GM12891 (cell line): ENCODE results near the gene ZNRD2. TPM values are rescaled to one million over a fixed set of nuclear protein-coding genes. Genes with fewer than 3 reads are reported as not detected.
"Not testable (repeated sequence)": the region's sequence is repeated elsewhere in the genome, so short reads cannot be mapped to it uniquely, and the experiment has no call there.

ENCODE experiments used
- DNase-seq: peaks from one replicate; pipeline ENCODE4 v3.0.0; 2011; ENCODE audit warnings: low spot score; ENCODE audit not compliant: insufficient read length
- FAIRE-seq: peaks from 2 replicates; lab custom pipeline; 2011; peaks lifted over from hg19 to GRCh38; lab: Jason Lieb, UNC
- PAX5 ChIP-seq: IDR thresholded peaks from 2 replicates; pipeline ENCODE4 v1.6.1; 2011; ENCODE audit warnings: low read length, moderate library complexity, mild to moderate bottlenecking; ENCODE audit not compliant: insufficient read depth, severe bottlenecking
- POLR2A ChIP-seq: IDR thresholded peaks from 2 replicates; pipeline ENCODE4 v1.6.1; 2011; ENCODE audit warnings: low read depth, low read length, control low read depth
- POLR2AphosphoS5 ChIP-seq: IDR thresholded peaks from 2 replicates; pipeline ENCODE4 v1.6.1; 2011; ENCODE audit warnings: low read depth, low read length, control low read depth
- POU2F2 ChIP-seq: IDR thresholded peaks from 2 replicates; pipeline ENCODE4 v1.6.1; 2011; ENCODE audit warnings: low read depth, mild to moderate bottlenecking, control low read depth, low read length, moderate library complexity
- SPI1 ChIP-seq: IDR thresholded peaks from 2 replicates; pipeline ENCODE4 v1.6.1; 2011; ENCODE audit warnings: low read depth, low read length, control low read depth
- TAF1 ChIP-seq: IDR thresholded peaks from 2 replicates; pipeline ENCODE4 v1.6.1; 2011; ENCODE audit warnings: low read depth, low read length, control low read depth
- polyA plus RNA-seq: library from polyadenylated mRNA; unstranded; fragments of >200 nt; gene quantifications from one replicate; pipeline ENCODE4 v1.2.1, GENCODE V29; 2012; ENCODE audit warnings: low read depth, missing spikeins, inconsistent platforms; ENCODE audit not compliant: missing spikeins

ZNRD2 gene, protein sequence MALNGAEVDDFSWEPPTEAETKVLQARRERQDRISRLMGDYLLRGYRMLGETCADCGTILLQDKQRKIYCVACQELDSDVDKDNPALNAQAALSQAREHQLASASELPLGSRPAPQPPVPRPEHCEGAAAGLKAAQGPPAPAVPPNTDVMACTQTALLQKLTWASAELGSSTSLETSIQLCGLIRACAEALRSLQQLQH
- polyA plus RNA-seq, result 48.7 TPM

DNA sequence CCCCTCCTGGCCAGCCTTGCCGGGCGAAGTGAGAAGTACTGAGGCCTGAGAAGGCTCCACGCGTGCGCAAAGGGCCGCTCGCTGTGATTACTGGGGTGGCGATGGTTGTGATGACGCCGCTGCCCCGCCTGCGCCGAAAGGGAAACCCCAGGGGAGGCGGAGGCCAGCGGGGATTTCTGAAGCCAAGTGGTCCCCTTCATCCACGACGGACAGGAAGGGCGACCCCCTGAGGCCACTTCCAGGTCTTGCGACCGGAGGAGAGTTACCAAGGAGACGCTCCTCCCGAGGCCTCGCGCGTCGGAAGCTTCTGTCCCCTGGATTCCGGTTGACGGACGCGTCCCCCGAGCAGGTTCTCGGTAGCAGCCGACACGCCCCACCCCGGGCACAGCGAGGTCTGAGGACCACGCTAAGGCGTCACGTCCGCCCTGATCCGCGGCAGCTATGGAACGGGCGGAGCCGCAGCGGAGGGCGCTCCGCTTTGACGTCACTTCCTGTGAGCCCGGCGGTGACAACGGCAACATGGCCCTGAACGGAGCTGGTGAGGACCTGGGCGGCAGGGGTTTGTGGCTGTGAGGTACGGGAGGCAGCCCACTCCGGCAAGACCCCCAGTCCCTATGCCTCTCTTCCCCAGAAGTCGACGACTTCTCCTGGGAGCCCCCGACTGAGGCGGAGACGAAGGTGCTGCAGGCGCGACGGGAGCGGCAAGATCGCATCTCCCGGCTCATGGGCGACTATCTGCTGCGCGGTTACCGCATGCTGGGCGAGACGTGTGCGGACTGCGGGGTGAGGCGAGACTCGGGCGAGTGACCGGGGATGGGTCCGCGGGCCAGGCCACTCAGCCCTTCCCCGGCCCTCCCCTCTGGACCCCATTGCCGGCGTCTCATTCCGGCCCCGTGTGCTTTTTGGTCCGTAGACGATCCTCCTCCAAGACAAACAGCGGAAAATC lies at the start of gene ZNRD2:
Gene ZNRD2, plus strand, starts transcription at position 505 of the 946 bp plus-strand sequence. Its CDS starts 15 bp downstream, at position 520.
- FAIRE-seq (peak; percentile 99), DNase-seq (peak; percentile 97)
- TF ChIP-seq TAF1, result peak; percentile 82
- 0 out of 2 replicates have a peak, but pooled peaks have one; percentile 14 for TF ChIP-seq SPI1
- TF ChIP-seq PAX5, result peak; percentile 9
- TF ChIP-seq POLR2AphosphoS5, result peak; percentile 44
- TF ChIP-seq POLR2A, result peak; percentile 81
- TF ChIP-seq POU2F2, result 0 out of 2 replicates have a peak, but pooled peaks have one; percentile 14

DNA sequence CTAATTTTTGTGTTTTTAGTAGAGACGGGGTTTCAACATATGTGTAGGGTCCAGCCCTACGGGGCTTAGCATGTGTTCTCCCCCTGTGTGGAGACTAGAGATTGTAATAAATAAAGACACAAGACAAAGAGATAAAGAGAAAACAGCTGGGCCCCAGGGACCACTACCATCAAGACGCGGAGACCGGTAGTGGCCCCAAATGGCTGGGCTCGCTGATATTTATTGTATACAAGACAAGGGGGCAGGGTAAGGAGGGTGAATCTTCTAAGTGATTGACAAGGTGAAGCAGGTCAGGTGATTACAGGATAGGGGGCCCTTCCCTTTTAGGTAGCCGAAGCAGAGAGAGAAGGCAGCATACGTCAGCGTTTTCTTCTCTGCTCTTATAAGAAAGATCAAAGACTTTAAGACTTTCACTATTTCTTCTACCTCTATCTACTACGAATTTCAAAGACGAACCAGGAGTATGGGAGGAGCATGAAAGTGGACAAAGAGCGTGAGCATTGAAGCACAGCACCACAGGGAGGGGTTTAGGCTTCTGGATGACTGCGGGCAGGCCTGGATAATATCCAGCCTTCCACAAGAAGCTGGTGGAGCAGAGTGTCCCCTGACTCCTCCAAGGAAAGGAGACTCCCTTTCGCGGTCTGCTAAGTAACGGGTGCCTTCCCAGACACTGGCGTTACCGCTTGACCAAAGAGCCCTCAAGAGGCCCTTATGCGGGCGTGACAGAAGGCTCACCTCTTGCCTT lies 48.3 kb upstream of the ZNRD2 start:
- DNase-seq, FAIRE-seq: not testable (repeated sequence)

DNA sequence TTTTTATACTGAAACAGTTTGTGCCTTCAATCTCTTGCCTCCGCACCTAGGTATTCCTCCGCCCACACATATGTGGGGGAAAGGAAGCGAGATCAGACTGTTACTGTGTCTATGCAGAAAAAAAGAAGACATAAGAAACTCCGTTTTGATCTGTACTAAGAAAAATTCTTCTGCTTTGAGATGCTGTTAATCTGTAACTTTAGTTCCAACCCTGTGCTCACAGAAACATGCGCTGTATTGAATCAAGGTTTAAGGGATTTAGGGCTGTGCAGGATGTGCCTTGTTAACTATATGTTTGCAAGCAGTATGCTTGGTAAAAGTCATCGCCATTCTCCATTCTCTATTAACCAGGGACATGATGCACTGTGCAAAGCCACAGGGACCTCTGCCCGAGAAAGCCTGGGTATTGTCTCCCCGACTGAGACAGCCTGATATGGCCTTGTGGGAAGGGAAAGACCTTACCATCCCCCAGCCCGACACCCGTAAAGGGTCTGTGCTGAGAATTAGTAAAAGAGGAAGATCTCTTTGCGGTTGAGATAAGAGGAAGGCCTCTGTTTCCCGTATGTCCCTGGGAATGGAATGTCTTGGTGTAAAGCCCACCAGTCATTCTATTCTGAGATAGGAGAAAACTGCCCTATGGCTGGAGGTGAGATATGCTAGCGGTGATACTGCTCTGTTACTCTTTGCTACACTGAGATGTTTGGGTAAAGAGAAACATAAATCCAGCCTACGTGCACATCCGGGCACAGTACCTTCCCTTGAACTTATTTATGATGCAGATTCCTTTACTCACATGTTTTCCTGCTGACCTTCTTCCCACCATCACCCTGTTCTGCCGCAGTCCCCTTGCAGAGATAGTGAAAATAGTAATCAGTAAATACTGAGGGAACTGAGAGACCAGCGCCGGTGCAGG lies 47.3 kb upstream of the ZNRD2 start:
- 0 out of 2 replicates have a peak, but pooled peaks have one; percentile 2 for TF ChIP-seq SPI1
- DNase-seq, FAIRE-seq: not testable (repeated sequence)

GRCh38 chr11:65523631-65523968 lies 46.7 kb upstream of the ZNRD2 start:
- FAIRE-seq, DNase-seq: not testable (repeated sequence)

DNA sequence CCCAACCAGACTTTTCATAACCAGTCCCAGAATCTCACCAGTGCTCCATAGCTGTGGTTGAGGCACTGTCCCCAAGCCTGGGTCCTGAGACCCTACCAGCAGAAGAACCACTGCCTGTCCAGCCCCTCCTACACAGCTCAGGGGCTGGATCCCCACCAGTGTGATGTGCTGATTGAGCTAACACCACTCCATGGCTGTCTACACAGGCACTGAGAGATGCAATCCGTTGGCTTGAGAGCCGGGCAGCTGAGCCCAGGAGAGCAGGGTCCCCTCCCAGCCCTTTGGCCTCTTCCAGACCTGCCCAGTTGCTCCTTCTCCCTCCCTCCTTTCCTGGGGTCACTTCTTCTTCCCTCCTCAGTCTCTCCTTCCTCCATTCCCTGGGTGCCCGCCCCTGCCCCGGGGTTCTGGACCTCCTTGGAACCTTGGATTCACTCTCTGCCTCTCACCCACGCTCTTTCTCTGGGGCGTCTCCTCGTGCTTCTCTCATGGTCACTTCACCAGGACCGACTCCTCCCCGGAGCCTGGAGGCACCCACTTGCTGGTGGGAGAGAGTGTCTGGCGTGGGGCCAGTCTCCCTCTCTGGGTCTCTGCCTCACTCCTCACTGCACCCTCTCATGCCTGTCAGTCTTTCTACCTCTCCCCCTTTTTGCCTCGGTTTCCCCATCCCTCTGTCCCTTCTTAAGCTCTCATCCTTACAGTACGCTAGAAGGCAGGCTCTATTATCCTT lies 46.1 kb upstream of the ZNRD2 start:
- TF ChIP-seq PAX5 (no peak), POU2F2 (no peak), SPI1 (no peak), TAF1 (no peak), POLR2A (no peak), POLR2AphosphoS5 (no peak)
- DNase-seq (no peak), FAIRE-seq (no peak)

GRCh38 chr11:65524741-65525545 lies 45.3 kb upstream of the ZNRD2 start, which contains the start of gene SCYL1:
Gene SCYL1, plus strand, starts transcription at chr11:65525083. Its CDS starts 71 bp downstream, at chr11:65525154.
- TF ChIP-seq TAF1, result no peak
- no peak for TF ChIP-seq PAX5
- no peak for TF ChIP-seq POLR2AphosphoS5
- no peak for TF ChIP-seq POU2F2
- no peak for TF ChIP-seq SPI1
- TF ChIP-seq POLR2A, result no peak
- peak; percentile 68 for FAIRE-seq
- DNase-seq, result peak; percentile 86

DNA sequence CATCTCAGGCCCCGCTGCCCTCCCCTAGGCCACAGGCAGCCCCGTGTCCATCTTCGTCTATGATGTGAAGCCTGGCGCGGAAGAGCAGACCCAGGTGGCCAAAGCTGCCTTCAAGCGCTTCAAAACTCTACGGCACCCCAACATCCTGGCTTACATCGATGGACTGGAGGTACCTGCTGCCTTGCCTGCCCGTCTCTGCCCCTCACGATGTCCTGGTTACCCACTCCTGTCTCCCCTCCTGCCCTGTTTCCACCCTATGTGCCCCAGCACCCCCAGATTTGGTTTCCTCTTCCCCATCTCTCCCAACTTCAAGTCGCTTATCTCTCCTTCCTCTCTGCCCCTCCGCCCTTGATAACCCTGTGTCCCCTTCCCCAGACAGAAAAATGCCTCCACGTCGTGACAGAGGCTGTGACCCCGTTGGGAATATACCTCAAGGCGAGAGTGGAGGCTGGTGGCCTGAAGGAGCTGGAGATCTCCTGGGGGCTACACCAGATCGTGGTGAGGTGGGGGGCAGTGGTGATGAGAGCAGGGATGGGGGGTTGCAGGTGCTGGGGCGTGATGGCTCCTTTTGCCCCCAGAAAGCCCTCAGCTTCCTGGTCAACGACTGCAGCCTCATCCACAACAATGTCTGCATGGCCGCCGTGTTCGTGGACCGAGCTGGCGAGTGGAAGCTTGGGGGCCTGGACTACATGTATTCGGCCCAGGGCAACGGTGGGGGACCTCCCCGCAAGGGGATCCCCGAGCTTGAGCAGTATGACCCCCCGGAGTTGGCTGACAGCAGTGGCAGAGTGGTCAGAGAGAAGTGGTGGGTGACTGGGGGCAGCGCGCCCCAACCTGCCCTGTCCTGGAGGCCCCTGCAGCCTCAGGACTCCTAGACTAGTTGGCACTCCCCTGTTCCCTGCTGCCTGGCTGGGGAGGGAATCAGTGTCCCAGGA lies 44.5 kb upstream of the ZNRD2 start:
- TF ChIP-seq PAX5, result no peak
- no peak for TF ChIP-seq POLR2AphosphoS5
- no peak for TF ChIP-seq TAF1
- no peak for TF ChIP-seq POLR2A
- no peak for TF ChIP-seq SPI1
- no peak for TF ChIP-seq POU2F2
- no peak for FAIRE-seq
- DNase-seq, result no peak
